SK-N-MC (cell line): ENCODE measurements around the gene TMEM214.

Experiments
- DNase-seq: peaks from one replicate; pipeline ENCODE4 v3.0.0-alpha.2; 2011; ENCODE audit warnings: low read depth, low spot score
- H3K27ac ChIP-seq: fragments of 200-600 bp; sonication (generic); 2 replicates; pipeline ENCODE4 v1.5.1; 2016; ENCODE audit warnings: mixed run types
- H3K36me3 ChIP-seq: fragments of 200-600 bp; sonication (generic); 2 replicates; pipeline ENCODE4 v1.6.1; 2017; ENCODE audit warnings: antibody characterized with exemption, low read length, mixed read lengths; ENCODE audit not compliant: insufficient read depth
- H3K4me3 ChIP-seq: fragments of 200-600 bp; sonication (generic); 2 replicates; pipeline ENCODE4 v1.5.1; 2016
- H3K9ac ChIP-seq: fragments of 200-600 bp; sonication (generic); 2 replicates; pipeline ENCODE4 v1.8.0; 2017; ENCODE audit warnings: mixed run types, mixed read lengths; ENCODE audit not compliant: insufficient read length
- H3K9me3 ChIP-seq: fragments of 200-600 bp; sonication (generic); 2 replicates; pipeline ENCODE4 v1.6.1; 2017; ENCODE audit warnings: low read depth, mild to moderate bottlenecking, antibody characterized with exemption, low read length, moderate library complexity, mixed read lengths
- EZH2 ChIP-seq: fragments of 200-600 bp; sonication (generic); IDR thresholded peaks from one replicate; pipeline ENCODE4 v1.6.1; 2017; ENCODE audit warnings: antibody characterized with exemption
- FOXP2 ChIP-seq: optimal IDR thresholded peaks from 2 replicates; pipeline ENCODE3; 2011; ENCODE audit warnings: mild to moderate bottlenecking, moderate library complexity; ENCODE audit not compliant: insufficient read depth; ENCODE audit errors: extremely low read length, control extremely low read depth
- POLR2AphosphoS5 ChIP-seq: IDR thresholded peaks from 2 replicates; pipeline ENCODE4 v1.6.1; 2012; ENCODE audit warnings: mild to moderate bottlenecking, low read depth, low read length, borderline replicate concordance

The TMEM214 gene

GRCh38 chr2:27040282-27040681 is 7.5 kb downstream of the TMEM214 start:
- Histone ChIP-seq H3K27ac (no peak overlapping the region), H3K9ac (no peak overlapping the region), H3K36me3 (peaks cover 66% of the 10 kb centered on the region), H3K4me3 (no peak overlapping the region), H3K9me3 (no peaks in the 10 kb centered on the region)
- DNase-seq, result no peak
- TF ChIP-seq POLR2AphosphoS5, result no peak
- no peak for TF ChIP-seq FOXP2
- TF ChIP-seq EZH2, result no peak

DNA sequence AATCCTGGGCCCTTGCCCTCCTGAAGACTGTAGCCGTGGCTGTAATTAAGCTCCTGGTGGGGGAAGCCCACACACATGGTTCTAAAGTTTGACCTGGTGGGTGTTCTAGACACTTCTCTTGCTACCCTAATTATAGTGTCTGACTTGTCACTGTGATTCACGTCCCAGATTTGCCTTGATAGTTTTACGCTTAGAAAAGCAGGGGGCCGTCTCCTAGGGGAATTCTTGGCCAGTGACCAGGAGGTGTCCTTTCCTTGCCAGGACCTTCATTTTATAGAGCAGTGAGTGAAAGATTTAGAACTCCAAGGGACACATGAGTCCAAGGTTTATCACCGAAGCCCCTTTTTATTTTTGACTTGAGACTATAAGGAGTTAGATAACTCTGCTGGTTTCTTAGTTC is 9.0 kb downstream of the TMEM214 start:
- TF ChIP-seq FOXP2 (no peak), POLR2AphosphoS5 (no peak), EZH2 (no peak)
- H3K36me3 ChIP-seq, result peaks cover 51% of the 10 kb centered on the region
- no peaks in the 10 kb centered on the region for H3K9me3 ChIP-seq
- no peak overlapping the region for H3K9ac ChIP-seq
- no peak overlapping the region; the same call in 1 of the 2 replicates for H3K27ac ChIP-seq
- no peak overlapping the region for H3K4me3 ChIP-seq
- no peak for DNase-seq

DNA sequence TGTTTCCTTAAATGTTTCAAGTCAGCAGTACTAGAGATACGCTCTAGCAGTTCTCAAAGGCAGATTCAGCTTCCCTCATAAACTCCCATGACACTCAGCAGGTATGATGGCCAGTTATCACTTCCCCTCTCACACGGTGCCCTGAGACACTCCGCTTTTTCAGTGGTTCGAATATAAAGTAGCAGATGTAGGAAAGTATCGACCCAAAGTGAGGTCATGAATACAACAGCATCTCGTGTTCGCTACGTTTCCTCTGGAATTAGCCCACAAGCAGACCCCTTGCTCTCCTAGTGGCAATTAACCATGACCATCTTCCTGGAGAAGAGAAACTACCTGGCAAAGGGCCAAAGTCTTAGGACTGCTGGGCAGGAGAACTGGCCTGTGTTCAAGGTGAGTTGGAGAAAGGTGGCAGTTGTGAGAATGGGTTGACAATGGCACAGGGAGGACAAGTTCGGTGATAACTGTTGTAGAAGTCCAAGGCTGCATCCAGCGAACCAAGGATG is 9.4 kb downstream of the TMEM214 start:
- peak; percentile 19; the same call in 1 of the 2 replicates for TF ChIP-seq POLR2AphosphoS5
- no peak for TF ChIP-seq FOXP2
- H3K36me3 ChIP-seq, result peaks cover 47% of the 10 kb centered on the region
- no peak for DNase-seq
- no peaks in the 10 kb centered on the region for H3K9me3 ChIP-seq
- no peak overlapping the region for H3K4me3 ChIP-seq
- no peak overlapping the region for H3K27ac ChIP-seq
- H3K9ac ChIP-seq, result no peak overlapping the region

DNA sequence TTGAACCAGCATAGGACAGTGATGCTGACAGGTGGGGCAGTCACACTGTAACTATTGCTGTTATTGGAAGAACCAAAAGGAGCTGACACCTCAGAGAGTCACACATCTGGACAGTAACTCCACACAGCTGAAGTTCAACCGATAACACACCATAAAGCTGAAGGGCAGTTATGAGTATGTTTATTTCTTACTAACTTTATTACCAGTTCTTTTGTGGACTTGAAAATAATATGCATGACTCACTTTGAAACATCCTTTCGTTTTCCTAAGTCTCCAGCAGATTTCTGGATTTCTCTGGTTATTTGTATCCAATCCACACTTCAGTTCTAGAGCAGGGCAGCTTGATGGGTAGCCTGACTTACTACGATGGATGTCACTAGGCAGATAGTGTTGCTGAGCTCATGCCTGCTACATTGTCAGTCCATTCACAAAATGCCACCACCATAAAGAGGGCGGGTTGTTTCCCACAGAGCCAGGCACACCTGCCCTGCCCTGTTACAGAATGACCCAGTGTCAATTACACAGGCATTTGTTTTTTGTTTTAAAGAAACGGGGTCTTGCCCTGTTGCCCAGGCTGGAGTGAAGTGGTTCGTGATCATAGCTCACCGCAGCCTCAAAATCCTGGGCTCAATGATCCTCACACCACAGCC is 10.3 kb downstream of the TMEM214 start:
- Histone ChIP-seq H3K27ac (no peak overlapping the region), H3K9me3 (no peaks in the 10 kb centered on the region), H3K9ac (no peak overlapping the region), H3K36me3 (peaks cover 38% of the 10 kb centered on the region), H3K4me3 (no peak overlapping the region)
- no peak for DNase-seq
- TF ChIP-seq POLR2AphosphoS5, result no peak
- no peak for TF ChIP-seq FOXP2
- no peak for TF ChIP-seq EZH2

- Histone ChIP-seq H3K36me3 (peaks cover 7% of the 10 kb centered on the region), H3K9ac (peak overlapping the region; percentile 81), H3K9me3 (no peaks in the 10 kb centered on the region), H3K27ac (peak overlapping the region; percentile 73), H3K4me3 (peak overlapping the region; percentile 95)
- 0 out of 2 replicates have a peak, but pooled peaks have one; percentile 2 for TF ChIP-seq POLR2AphosphoS5
- TF ChIP-seq EZH2, result no peak
- no peak for TF ChIP-seq FOXP2
- no peak for DNase-seq
Observed at GRCh38 chr2:27049422-27050280, 16.9 kb downstream of the TMEM214 start.

DNA sequence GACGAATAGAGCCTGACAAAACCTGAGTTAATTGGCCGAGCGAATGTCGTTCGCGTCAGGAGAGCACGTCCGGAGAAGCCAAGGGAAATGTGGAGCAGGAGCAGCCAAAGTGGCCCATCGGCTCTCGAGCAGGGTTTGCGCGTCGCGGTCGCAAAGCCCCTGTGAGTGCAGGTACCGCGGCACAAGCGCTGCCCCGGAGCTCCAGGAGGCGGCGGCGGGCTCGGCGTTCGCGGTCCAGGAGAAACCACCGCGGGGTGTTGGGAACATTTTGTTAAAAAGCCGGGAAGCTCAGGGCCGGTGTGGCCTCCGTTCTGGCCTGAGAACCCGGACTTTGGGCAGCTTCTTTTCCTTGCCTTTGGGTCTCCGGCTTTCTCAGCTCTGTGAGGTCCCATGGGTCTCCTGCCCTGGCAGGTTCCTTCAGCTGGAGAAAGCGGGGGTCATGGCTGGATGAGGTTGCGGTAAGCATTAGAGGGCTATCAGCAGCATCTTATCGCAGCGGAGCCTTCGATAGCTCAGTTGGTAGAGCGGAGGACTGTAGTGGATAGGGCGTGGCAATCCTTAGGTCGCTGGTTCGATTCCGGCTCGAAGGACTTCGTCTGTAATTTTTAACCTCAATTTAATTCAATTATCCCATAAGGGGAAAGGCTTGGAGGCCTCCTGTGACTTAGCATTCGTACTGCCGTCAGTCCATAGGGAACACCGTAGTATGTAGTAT is 17.7 kb downstream of the TMEM214 start:
- Histone ChIP-seq H3K9ac (peak overlapping the region; percentile 81), H3K9me3 (no peaks in the 10 kb centered on the region), H3K4me3 (peak overlapping the region; percentile 95), H3K27ac (peak overlapping the region; percentile 97), H3K36me3 (peaks cover 15% of the 10 kb centered on the region)
- DNase-seq, result peak; percentile 97
- TF ChIP-seq FOXP2, result no peak
- TF ChIP-seq POLR2AphosphoS5, result 0 out of 2 replicates have a peak, but pooled peaks have one; percentile 8

DNA sequence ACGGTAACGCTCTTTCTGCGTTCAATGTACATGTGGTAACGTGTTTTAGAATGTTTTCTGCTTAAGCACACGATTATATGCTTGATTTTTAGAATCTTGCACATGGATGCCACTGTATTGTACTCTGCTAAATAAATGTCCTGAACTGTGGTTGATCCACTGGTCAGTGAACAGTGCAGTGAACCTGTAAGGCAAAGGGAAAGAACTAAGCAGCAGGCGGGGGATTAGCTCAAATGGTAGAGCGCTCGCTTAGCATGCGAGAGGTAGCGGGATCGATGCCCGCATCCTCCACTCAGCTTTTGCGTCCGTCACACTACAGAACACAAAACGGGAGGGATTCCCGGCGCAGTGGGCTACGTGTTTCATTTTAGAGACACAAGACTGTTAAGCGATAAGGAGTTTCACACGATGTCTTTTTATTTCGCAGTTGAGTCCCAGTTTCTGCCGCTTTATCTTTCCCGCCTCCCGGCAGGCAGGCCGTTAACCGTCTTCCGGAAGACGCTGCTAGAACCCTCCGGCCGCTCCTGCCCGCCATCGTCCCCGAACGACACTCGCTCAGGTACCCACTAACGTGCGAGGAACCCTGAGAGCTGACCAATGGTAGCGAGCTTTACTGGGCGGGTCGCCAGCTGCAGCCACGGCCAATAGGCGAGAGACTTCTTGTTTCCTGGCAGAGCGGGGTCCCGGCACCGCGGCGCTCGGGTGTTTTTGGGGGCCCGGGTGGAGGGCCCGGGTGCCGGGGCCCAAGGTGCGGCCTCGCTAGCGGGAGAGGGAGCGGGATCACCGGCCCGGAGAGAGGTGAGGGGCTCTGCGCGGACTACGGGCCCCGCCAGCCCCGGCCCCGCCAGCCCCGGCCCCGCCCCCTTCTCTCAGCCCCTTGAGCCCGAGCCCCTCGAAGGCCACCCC is 18.5 kb downstream of the TMEM214 start, which contains the start of gene AGBL5:
AGBL5 (plus strand) TSS at position 673 of the 906 bp plus-strand sequence. CDS start 1,291 bp downstream, outside the sequence.
- Histone ChIP-seq H3K27ac (peak within 1 kb of the TSS; percentile 97), H3K36me3 (peaks cover 22% of the 10 kb centered on the region), H3K4me3 (peak within 1 kb of the TSS; percentile 95), H3K9me3 (no peaks in the 10 kb centered on the region), H3K9ac (peak within 1 kb of the TSS; percentile 81)
- peak; percentile 80 for TF ChIP-seq POLR2AphosphoS5
- TF ChIP-seq FOXP2, result no peak
- no peak for TF ChIP-seq EZH2
- DNase-seq, result peak; percentile 93
